Activated naive CD8-positive, alpha-beta T cell treated with anti-CD3 and anti-CD28 coated beads for 36 hours (primary cell): ENCODE results near the gene MAMDC4. TPM values are rescaled to one million over a fixed set of nuclear protein-coding genes. Genes with fewer than 3 reads are reported as not detected.
"Not testable (repeated sequence)": the region's sequence is repeated elsewhere in the genome, so short reads cannot be mapped to it uniquely, and the experiment has no call there.

Experiments
- DNase-seq: peaks from one replicate; pipeline ENCODE4 v3.0.0; 2021
- H3K27ac Mint-ChIP-seq: one replicate; pipeline ENCODE4 v1.8.0; 2022; ENCODE audit warnings: mild to moderate bottlenecking, moderate library complexity, mixed read lengths
- H3K27me3 Mint-ChIP-seq: one replicate; pipeline ENCODE4 v1.8.0; 2022; ENCODE audit warnings: mild to moderate bottlenecking, mixed read lengths
- H3K36me3 Mint-ChIP-seq: one replicate; pipeline ENCODE4 v1.8.0; 2021; ENCODE audit warnings: mild to moderate bottlenecking, mixed read lengths
- H3K4me1 Mint-ChIP-seq: one replicate; pipeline ENCODE4 v1.8.0; 2021; ENCODE audit warnings: mixed read lengths
- H3K4me3 Mint-ChIP-seq: one replicate; pipeline ENCODE4 v1.8.0; 2022; ENCODE audit warnings: mild to moderate bottlenecking, moderate library complexity, mixed read lengths
- H3K9me3 Mint-ChIP-seq: one replicate; pipeline ENCODE4 v1.8.0; 2022; ENCODE audit warnings: mixed read lengths
- total RNA-seq, 2 experiments: library from RNA; stranded (reverse); gene quantifications; one replicate each; pipeline ENCODE4 v1.2.3, GENCODE V29; 2021

The MAMDC4 gene
- total RNA-seq, 2 experiments from 2014 or later: 10.9 to 12.6 TPM

- Mint-ChIP-seq H3K36me3 (peaks cover 14% of the 10 kb centered on the region), H3K27ac (no peak overlapping the region), H3K9me3 (peaks cover 7% of the 10 kb centered on the region), H3K27me3 (no peaks in the 10 kb centered on the region), H3K4me3 (peak overlapping the region; percentile 77), H3K4me1 (peaks cover 21% of the 10 kb centered on the region)
- DNase-seq: no peak
Observed at GRCh38 chr9:136867917-136868316, 15.8 kb downstream of the MAMDC4 start.

- H3K27me3 Mint-ChIP-seq: no peaks in the 10 kb centered on the region
- peaks cover 14% of the 10 kb centered on the region for H3K36me3 Mint-ChIP-seq
- peaks cover 7% of the 10 kb centered on the region for H3K9me3 Mint-ChIP-seq
- DNase-seq: no peak
- H3K4me1 Mint-ChIP-seq: peaks cover 20% of the 10 kb centered on the region
- H3K4me3 Mint-ChIP-seq: no peak overlapping the region
- H3K27ac Mint-ChIP-seq: no peak overlapping the region
Observed at GRCh38 chr9:136868644-136869043, 16.5 kb downstream of the MAMDC4 start.

GRCh38 chr9:136869611-136870010 is 17.5 kb downstream of the MAMDC4 start:
- not testable (repeated sequence) for H3K4me3 Mint-ChIP-seq, H3K9me3 Mint-ChIP-seq, H3K27ac Mint-ChIP-seq, H3K27me3 Mint-ChIP-seq, H3K36me3 Mint-ChIP-seq, DNase-seq
- peaks cover 13% of the 10 kb centered on the region for H3K4me1 Mint-ChIP-seq

GRCh38 chr9:136875155-136875554 is 23.0 kb downstream of the MAMDC4 start:
- no peak for DNase-seq
- Mint-ChIP-seq H3K27me3 (no peaks in the 10 kb centered on the region), H3K36me3 (peaks cover 5% of the 10 kb centered on the region), H3K27ac (no peak overlapping the region), H3K9me3 (peaks cover 7% of the 10 kb centered on the region), H3K4me3 (no peak overlapping the region), H3K4me1 (peaks cover 6% of the 10 kb centered on the region)

- Mint-ChIP-seq H3K27ac (no peak overlapping the region), H3K27me3 (no peaks in the 10 kb centered on the region), H3K9me3 (peaks cover 5% of the 10 kb centered on the region), H3K36me3 (peaks cover 7% of the 10 kb centered on the region), H3K4me3 (no peak overlapping the region), H3K4me1 (peaks cover 17% of the 10 kb centered on the region)
- DNase-seq: no peak
Observed at GRCh38 chr9:136876476-136876875, 24.3 kb downstream of the MAMDC4 start.

- H3K9me3 Mint-ChIP-seq: no peaks in the 10 kb centered on the region
- H3K27ac Mint-ChIP-seq: peak overlapping the region; percentile 93
- peaks cover 42% of the 10 kb centered on the region for H3K4me1 Mint-ChIP-seq
- DNase-seq: no peak
- H3K27me3 Mint-ChIP-seq: no peaks in the 10 kb centered on the region
- no peak overlapping the region for H3K4me3 Mint-ChIP-seq
- H3K36me3 Mint-ChIP-seq: peaks cover 18% of the 10 kb centered on the region
Observed at GRCh38 chr9:136880651-136881050, 28.5 kb downstream of the MAMDC4 start.

GRCh38 chr9:136881691-136882108 is 29.6 kb downstream of the MAMDC4 start:
- H3K36me3 Mint-ChIP-seq: peaks cover 18% of the 10 kb centered on the region
- peak; percentile 77 for DNase-seq
- no peaks in the 10 kb centered on the region for H3K9me3 Mint-ChIP-seq
- peak overlapping the region; percentile 72 for H3K4me3 Mint-ChIP-seq
- H3K27me3 Mint-ChIP-seq: no peaks in the 10 kb centered on the region
- peaks cover 42% of the 10 kb centered on the region for H3K4me1 Mint-ChIP-seq
- H3K27ac Mint-ChIP-seq: peak overlapping the region; percentile 93

GRCh38 chr9:136882109-136882946 is 30.2 kb downstream of the MAMDC4 start:
- DNase-seq: peak; percentile 95
- Mint-ChIP-seq H3K4me1 (peaks cover 44% of the 10 kb centered on the region), H3K36me3 (peaks cover 22% of the 10 kb centered on the region), H3K27me3 (no peaks in the 10 kb centered on the region), H3K27ac (peak overlapping the region; percentile 93), H3K4me3 (peak overlapping the region; percentile 72), H3K9me3 (no peaks in the 10 kb centered on the region)

GRCh38 chr9:136882947-136883283 is 30.8 kb downstream of the MAMDC4 start:
- H3K36me3 Mint-ChIP-seq: peaks cover 23% of the 10 kb centered on the region
- not testable (repeated sequence) for H3K9me3 Mint-ChIP-seq, DNase-seq, H3K27me3 Mint-ChIP-seq
- H3K27ac Mint-ChIP-seq: peak overlapping the region; percentile 93
- H3K4me1 Mint-ChIP-seq: peaks cover 44% of the 10 kb centered on the region
- H3K4me3 Mint-ChIP-seq: peak overlapping the region; percentile 72

- peak overlapping the region; percentile 93 for H3K27ac Mint-ChIP-seq
- H3K4me1 Mint-ChIP-seq: peaks cover 51% of the 10 kb centered on the region
- H3K27me3 Mint-ChIP-seq, H3K9me3 Mint-ChIP-seq, H3K4me3 Mint-ChIP-seq, DNase-seq: not testable (repeated sequence)
- H3K36me3 Mint-ChIP-seq: peaks cover 23% of the 10 kb centered on the region
Observed at GRCh38 chr9:136883670-136884069, 31.5 kb downstream of the MAMDC4 start.

GRCh38 chr9:136885950-136886578 is 33.9 kb downstream of the MAMDC4 start, which contains the start of gene TRAF2:
TRAF2 (plus strand) TSS chr9:136886516; CDS start chr9:136898741, 12,225 bp downstream.
- Mint-ChIP-seq H3K27ac (peak within 1 kb of the TSS; percentile 93), H3K36me3 (peaks cover 20% of the 10 kb centered on the region), H3K4me1 (peaks cover 44% of the 10 kb centered on the region), H3K27me3 (no peaks in the 10 kb centered on the region), H3K9me3 (no peaks in the 10 kb centered on the region), H3K4me3 (peak within 1 kb of the TSS; percentile 99)
- DNase-seq: peak; percentile 99

GRCh38 chr9:136886610-136887597 is 34.8 kb downstream of the MAMDC4 start:
- Mint-ChIP-seq H3K9me3 (no peaks in the 10 kb centered on the region), H3K4me3 (peak overlapping the region; percentile 99), H3K36me3 (peaks cover 20% of the 10 kb centered on the region), H3K4me1 (peaks cover 36% of the 10 kb centered on the region), H3K27ac (peak overlapping the region; percentile 93), H3K27me3 (no peaks in the 10 kb centered on the region)
- DNase-seq: peak; percentile 55

- H3K9me3 Mint-ChIP-seq: no peaks in the 10 kb centered on the region
- peaks cover 26% of the 10 kb centered on the region for H3K4me1 Mint-ChIP-seq
- peaks cover 15% of the 10 kb centered on the region for H3K36me3 Mint-ChIP-seq
- no peak for DNase-seq
- no peak overlapping the region for H3K4me3 Mint-ChIP-seq
- no peaks in the 10 kb centered on the region for H3K27me3 Mint-ChIP-seq
- no peak overlapping the region for H3K27ac Mint-ChIP-seq
Observed at GRCh38 chr9:136888454-136888853, 36.3 kb downstream of the MAMDC4 start.

- Mint-ChIP-seq H3K27me3 (no peaks in the 10 kb centered on the region), H3K9me3 (no peaks in the 10 kb centered on the region), H3K36me3 (peaks cover 21% of the 10 kb centered on the region), H3K4me1 (peaks cover 25% of the 10 kb centered on the region), H3K4me3 (no peak overlapping the region), H3K27ac (no peak overlapping the region)
- DNase-seq: no peak
Observed at GRCh38 chr9:136889858-136890257, 37.7 kb downstream of the MAMDC4 start.

- Mint-ChIP-seq H3K36me3 (peaks cover 14% of the 10 kb centered on the region), H3K9me3 (no peaks in the 10 kb centered on the region), H3K27me3 (no peaks in the 10 kb centered on the region), H3K4me1 (peaks cover 19% of the 10 kb centered on the region), H3K27ac (no peak overlapping the region), H3K4me3 (no peak overlapping the region)
- no peak for DNase-seq
Observed at GRCh38 chr9:136890661-136891060, 38.5 kb downstream of the MAMDC4 start.
